Epithelial cell of prostate (primary cell): Measurements from ENCODE around the gene PTH2R.
"Not testable (repeated sequence)": the region's sequence is repeated elsewhere in the genome, so short reads cannot be mapped to it uniquely, and the experiment has no call there.

ENCODE experiments used
- DNase-seq: peaks from one replicate; pipeline ENCODE4 v3.0.0-alpha.2; 2011; ENCODE audit warnings: low read depth, low spot score
- H3K27ac ChIP-seq: fragments of 450-650 bp; 2 replicates; pipeline ENCODE4 v1.5.1; 2017; ENCODE audit warnings: mild to moderate bottlenecking

Gene PTH2R

DNA sequence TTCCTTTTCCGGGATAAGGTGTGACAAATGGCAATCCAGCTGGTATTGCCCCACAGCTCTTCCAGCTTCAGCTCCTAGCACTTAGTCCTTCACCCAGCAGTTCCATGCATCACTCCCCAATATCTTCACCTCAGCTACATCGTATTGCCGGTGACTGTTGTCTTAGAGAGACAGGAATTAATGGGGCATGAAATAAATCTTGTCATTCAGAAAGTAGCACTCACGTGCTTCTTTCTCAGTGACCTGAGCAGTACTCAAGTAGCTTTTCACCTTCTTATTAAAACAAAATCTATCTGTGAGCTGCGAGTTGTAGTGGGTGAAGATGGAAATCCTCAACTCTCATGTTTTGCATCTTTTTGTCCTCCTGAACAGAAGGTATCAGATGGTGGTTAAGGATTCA lies 72.8 kb downstream of the PTH2R start:
- no peak overlapping the region for H3K27ac ChIP-seq
- DNase-seq = no peak

DNA sequence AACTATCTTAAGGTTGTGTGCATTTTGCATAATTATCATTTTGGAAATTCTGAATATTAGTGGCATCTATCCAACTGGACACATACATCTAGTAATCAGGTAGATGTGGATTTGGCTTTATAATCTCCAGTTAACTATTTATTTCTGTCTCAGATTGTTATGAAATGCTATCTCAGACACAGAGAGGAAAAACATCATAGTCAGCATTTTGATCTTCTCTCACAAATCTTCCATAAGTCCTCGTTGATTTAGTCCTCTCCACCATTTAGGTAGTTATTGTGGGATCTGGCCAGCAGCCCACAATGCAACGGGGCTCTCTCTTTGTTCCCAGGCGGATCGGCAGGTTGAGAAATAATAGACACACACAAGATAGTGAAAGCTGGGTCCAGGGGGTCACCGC lies 75.4 kb downstream of the PTH2R start:
- not testable (repeated sequence) for DNase-seq, H3K27ac ChIP-seq

DNA sequence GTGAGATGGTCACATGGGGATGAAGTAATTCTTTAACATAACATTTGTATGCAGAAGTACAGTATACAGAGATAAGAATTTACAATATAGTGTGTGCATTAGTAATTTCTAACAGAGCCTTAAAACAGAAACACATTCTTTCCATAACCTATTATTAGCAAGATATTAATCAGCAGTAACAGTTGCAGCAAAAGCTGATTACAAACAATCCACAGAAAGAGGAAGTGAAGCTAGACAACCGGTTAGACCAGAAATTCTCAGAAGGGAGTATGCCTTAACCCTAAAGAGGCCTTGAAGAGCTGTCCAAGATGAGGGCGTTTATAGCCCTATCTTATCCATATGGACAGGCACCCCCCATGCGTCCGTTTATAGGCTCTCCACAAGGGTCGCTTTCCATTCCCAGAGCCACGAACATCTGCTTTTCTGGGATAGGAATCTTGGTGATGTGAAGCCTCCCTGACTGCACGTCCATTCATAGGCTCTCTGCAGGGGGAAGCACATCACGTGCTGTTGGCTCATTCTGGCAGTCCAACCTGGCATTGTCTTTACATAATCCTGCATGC lies 75.9 kb downstream of the PTH2R start:
- not testable (repeated sequence) for DNase-seq, H3K27ac ChIP-seq

DNA sequence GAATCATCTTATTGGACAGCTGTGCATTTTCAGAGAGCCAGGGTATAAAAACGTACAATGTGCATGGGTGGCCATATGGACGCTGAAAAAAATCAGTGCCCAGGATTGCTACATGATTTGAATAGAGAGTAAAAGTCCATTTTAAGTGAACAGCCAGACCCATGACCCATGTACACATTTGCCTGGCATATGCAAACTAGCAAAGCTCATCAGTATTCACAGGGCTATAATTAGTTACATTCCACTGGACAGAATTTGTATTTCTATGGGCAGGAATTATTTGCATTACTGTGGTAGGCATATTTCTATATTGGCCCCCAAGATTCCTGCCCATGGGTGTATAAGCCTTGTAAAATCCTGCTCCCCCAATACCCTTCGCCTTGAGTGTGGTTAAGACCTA lies 78.8 kb downstream of the PTH2R start:
- no peak overlapping the region for H3K27ac ChIP-seq
- DNase-seq = no peak

DNA sequence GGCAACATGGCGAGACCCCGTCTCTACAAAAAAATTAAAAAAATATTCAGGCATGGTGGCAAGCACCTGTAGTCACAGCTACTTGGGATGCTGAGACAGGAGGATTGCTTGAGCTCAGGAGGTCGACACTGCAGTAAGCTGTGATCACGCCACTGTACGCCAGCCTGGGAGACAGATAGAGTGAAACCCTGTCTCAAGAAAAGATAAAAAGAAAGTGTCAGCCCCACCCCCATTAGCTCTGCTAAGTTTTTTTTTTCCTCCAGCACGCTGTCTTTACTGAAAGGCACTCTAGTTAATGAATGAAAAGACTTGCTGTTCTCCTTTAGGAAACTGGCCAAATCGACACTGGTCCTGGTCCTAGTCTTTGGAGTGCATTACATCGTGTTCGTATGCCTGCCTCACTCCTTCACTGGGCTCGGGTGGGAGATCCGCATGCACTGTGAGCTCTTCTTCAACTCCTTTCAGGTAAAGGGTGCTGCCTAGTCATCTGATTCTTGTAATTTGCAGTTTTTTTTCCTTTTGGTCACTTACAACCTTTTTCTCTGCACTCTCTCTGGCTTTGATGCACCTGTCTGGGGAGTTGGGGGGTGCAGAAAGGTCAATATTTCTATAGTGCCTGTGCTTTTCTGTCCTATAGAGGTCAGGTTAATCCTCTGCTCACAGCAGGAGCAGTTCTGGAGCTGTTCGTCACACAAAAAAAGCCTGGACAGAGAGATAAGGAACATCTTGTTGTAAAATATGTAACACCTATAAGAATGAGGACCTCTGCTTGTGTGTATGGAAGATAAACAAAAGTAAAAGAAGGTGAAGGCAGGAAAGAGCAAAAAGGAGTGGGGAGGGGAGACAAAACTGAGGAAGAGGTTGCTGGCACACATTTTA lies 82.3 kb downstream of the PTH2R start:
- DNase-seq = no peak

DNA sequence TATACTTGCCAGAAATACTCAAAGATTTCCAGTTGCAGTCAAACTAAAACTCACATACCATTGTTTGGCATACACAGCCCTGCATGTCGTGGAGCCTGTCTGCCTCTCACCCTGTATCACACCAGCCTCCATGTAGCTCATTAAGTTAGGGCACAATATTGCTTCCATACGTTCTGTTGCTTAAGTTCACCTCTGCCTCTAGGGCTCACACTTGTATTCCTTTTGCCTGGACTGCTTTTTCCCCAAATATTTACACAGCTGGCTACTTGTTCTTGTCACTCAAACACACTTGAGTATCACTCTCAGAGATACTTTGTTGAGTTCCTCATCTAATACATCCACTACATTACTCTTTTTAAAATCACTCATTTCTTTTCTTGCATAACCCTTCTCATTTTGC lies 83.1 kb downstream of the PTH2R start:
- DNase-seq = no peak
- no peak overlapping the region for H3K27ac ChIP-seq

More for the DNA sequence above, 82.3 kb downstream of the PTH2R start:
- H3K27ac ChIP-seq = no peak overlapping the region

DNA sequence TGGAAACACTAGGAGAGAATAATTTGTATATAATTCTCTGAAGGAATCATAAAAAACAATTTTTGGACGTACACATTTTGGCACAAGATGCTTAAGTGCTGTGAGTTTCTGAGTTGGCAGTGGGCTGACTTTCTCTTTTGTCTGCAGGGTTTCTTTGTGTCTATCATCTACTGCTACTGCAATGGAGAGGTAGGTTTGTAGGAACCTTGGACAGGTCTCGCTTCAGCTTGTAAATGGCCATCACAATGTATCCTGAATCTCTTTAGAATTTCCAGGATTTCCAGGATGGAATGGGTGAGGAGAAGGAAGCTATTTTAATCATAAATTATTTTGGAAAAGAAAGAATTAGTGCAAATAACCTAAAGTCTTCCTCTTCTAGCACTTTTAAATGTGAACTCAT lies 83.9 kb downstream of the PTH2R start:
- no peak overlapping the region for H3K27ac ChIP-seq
- DNase-seq = no peak

DNA sequence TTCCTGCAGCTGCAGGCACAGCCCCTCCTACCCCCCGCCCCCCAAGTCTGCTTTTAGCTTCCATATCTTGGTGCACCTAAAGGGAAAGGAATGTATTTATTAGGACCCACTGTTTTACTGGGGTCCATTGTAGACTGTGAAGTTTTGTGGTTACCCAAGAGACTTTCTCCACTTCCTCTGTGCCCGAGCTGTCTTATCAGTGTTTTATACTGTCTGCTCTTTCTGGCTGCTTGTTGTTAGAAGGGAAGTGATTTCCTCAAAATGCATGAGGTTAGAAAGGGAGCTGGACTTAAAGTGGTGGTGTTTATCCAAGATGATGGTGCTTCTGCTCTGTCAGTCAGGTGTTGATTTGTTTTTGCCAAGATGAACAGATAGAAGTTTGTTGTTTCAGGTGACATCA lies 85.0 kb downstream of the PTH2R start:
- no peak for DNase-seq
- no peak overlapping the region for H3K27ac ChIP-seq

DNA sequence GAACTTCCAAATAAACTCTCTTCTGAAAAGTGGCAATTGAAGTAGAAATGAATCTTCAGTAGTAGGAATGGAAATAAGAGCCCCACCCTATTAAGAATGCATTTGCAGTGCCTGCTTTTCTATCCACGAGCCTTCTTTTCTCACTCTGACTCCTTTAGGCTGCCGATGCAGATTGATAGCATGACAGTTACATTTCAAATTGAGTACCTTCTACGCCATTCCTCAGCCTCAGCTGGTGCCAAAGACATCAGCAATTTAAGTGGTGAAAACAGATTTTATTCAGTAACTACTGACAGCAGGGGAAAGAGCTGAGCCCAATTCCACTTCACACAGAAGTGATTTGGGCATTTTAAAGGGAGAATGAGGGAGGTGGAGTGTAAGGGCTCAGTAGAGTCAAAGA lies 85.5 kb downstream of the PTH2R start:
- DNase-seq = no peak
- H3K27ac ChIP-seq = no peak overlapping the region

DNA sequence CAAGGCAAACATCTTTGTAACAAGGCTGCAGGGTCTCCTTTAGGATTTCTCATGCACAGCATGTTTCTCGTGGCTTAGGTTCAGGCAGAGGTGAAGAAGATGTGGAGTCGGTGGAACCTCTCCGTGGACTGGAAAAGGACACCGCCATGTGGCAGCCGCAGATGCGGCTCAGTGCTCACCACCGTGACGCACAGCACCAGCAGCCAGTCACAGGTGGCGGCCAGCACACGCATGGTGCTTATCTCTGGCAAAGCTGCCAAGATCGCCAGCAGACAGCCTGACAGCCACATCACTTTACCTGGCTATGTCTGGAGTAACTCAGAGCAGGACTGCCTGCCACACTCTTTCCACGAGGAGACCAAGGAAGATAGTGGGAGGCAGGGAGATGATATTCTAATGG lies 86.6 kb downstream of the PTH2R start:
- DNase-seq = no peak
- no peak overlapping the region for H3K27ac ChIP-seq

DNA sequence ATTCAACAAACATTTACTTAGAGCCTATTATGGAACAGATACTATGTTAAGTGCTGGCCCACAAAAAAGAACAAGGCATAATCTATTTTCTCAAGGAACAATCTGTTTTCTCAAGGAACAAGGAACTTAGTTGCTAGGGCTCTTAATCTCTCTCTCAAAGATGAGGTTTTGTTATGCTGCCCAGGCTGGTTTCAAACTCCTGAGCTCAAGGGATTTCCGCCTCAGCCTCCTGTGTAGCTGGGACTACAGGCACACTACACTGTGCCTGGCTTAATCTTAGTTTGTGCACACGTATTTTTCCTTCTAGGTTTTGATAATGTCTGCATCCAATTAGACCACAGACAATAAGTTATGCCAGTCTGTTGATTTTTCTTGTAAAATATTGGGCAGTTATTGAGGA lies 89.5 kb downstream of the PTH2R start:
- no peak overlapping the region for H3K27ac ChIP-seq
- no peak for DNase-seq

DNA sequence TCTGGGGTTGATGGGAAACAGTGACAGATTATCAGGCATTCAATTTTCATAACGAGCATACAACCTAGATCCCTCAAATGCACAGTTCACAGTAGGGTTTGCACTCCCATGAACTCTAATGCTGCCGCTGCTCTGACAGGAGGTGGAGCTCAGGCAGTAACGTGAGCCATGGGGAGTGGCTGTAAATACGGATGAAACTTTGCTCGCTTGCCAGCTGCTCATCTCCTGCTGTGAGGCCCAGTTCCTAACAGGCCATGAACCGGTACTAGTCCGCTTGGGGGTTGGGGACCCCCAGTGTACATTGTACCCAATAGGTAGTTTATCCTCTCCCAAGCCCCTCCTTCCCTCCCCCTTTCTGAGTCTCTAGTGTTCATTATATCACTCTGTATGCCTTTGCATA lies 94.6 kb downstream of the PTH2R start:
- DNase-seq = no peak
- H3K27ac ChIP-seq = no peak overlapping the region

DNA sequence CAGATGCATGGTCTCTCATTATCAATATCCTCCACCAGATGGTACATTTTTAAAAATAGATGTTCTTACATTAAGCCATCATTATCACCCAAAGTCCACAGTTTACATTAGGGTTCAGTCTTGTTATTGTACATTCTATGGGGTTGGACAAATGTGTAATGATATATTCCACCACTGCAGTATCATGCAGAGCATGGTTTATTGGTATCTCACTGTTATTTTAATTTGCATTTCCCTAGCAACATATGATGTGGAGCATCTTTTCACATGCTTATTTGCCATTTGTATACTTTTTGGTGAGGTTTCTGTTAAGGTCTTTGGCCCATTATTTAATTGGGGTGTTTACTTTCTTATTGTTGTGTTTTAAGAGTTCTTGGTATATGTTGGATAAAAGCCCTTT lies 95.7 kb downstream of the PTH2R start:
- no peak overlapping the region for H3K27ac ChIP-seq
- DNase-seq = no peak

DNA sequence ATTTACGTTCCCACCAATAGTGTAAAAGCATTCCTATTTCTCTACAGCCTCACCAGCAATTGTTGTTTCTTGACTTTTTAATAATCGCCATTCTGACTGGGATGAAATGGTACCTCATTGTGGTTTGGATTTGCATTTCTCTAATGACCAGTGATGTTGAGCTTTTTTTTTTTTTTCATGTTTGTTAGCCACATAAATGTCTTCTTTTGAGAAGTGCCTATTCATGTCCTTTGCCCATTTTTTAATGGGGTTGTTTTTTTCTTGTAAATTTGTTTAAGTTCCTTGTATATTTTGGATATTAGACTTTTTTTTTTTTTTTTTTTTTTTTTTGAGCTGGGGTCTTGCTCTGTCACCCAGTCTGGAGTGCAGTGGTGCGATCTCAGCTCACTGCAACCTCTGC lies 98.8 kb downstream of the PTH2R start:
- DNase-seq, H3K27ac ChIP-seq: not testable (repeated sequence)

DNA sequence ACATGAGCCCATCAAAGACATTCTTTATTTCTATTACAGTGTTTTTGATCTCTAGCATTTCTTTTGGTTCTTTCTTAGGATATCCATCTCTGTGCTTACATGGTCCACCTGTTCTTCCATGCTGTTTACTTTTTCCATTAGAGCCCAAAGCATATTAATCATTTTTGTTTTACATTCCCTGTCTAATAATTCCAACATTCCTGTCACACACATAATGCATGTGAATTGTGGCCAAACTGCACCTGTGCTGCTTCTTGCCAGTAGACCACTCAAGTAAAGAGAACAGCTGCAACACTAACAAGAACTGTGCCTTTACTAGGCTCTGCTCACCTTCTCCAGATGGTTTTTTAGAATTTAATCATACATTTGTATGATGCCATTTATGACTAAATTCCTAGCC lies 103.0 kb downstream of the PTH2R start:
- no peak for DNase-seq
- H3K27ac ChIP-seq = no peak overlapping the region

DNA sequence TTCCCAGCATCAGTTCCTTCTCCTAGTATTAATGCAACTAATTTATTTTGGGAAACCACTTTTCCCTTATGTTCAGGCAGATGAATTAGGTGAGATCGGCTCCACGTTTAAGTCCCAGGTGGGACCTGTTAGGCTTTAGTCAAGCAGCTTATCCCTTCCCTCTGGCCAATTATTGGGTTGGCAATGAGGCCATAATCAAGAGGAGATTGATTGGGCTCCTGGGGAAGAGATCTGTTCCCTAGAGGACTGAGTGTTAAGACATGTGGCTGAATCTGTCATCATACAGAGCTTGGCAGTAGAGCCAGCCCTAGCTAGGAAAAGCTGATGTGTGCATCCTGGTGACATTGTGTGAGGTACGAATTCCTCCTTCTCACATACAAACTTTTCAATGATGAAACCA lies 104.4 kb downstream of the PTH2R start:
- H3K27ac ChIP-seq = no peak overlapping the region
- DNase-seq = no peak

DNA sequence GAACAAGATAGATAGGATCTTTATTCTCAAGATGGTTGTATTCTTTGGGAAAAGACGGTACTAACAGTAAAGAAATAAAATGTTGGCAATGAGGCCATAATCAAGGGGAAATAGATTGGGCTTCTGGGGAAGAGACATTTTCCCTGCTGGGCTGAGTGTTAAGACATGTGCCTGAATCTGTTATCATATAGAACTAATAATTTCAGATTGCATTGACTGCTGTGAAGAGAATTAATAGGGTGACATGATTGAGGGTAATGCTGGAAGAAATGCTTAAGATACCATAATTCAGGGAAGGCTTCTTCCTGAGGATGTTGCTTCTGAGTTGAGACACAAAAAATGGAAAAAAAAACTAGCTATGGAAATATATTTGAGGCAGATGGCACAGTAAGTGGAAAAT lies 105.0 kb downstream of the PTH2R start:
- H3K27ac ChIP-seq = no peak overlapping the region
- no peak for DNase-seq

DNA sequence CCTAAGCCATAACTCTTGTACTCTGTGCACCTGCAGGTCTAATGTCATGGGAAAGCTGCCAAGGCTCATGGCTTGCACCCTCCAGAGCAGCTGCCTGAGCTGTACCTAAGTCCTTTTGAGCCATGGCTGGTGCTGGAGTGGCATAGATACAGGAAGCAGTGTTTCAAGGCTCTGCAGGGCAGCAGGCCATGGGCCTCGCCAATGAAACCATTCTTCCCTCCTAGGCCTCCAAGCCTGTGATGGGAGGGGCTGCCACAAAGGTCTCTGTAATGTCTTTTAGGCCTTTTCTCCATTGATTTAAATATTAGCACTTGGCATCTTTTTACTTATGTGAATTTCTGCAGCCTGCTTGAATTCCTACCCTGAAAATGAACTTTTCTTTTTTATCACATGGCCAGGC lies 108.5 kb downstream of the PTH2R start:
- DNase-seq = no peak
- no peak overlapping the region for H3K27ac ChIP-seq

DNA sequence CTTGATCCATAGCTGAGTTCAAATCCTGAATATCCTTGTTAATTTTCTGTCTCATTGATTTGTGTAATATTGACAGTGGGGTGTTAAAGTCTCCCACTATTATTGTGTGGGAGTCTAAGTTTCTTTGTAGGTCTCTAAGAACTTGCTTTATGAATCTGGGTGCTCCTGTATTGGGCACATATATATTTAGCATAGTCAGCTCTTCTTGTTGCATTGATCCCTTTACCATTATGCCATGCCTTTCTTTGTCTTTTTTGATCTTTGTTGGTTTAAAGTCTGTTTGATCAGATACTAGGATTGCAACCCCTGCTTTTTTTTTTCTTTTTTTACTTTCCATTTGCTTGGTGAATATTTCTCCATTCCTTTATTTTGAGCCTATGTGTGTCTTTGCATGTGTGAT lies 116.5 kb downstream of the PTH2R start:
- DNase-seq, H3K27ac ChIP-seq: not testable (repeated sequence)

DNA sequence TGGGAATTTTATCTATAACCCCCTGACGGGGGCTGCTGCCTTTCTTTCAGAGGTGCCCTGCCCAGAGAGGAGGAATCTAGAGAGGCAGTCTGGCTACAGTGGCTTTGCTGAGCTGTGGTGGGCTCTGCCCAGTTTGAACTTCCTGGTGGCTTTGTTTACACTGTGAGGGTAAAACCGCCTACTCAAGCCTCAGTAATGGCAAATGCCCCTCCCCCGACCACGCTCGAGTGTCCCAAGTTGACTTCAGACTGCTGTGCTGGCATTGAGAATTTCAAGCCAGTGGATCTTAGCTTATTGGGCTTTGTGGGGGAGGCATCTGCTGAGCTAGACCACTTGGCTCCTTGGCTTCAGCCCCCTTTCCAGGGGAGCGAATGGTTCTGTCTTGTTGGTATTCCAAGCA lies 118.6 kb downstream of the PTH2R start:
- H3K27ac ChIP-seq, DNase-seq: not testable (repeated sequence)

DNA sequence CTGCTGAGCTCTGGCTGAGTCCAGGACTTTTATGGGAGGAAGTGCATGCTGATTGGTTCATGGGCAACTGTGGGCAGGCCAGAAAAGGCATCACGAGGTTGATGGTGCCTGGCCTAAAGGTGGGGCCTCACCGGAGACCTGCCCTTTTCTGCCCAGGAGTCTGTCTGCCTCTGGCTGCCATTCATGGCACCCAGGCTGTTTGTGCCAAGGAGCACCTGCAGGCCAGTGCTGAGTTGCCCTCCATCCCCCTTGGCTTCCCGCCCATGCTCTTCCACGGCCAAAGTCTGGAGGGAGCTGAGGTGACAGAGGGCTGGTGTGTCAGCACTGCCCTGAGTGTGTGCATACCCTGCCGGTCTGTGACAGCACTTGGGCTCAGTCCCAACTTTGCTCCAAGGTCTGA lies 123.2 kb downstream of the PTH2R start:
- no peak overlapping the region for H3K27ac ChIP-seq
- no peak for DNase-seq

DNA sequence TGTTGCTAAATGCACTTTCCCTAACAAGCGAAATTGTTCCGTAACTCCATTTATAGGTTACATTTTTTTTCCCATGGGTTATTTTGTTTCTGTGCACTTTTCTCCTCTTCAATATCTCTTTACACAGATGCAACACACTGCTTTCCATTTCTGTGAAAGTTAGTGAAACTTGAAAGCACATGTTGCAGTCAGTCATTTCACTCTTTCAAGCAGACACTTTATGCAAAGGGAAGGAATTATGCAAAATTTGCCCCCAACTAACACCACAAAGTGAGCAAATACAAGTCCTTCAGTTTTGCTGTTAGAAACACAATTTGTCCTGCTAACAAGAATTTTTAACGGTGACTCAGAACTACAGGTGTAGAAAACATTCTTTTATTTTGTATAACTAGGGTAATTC lies 124.8 kb downstream of the PTH2R start:
- no peak overlapping the region for H3K27ac ChIP-seq
- DNase-seq = no peak
